Fibroblast of pulmonary artery (primary cell): Measurements from ENCODE around the gene JOSD2.

Source experiments
- DNase-seq: peaks from one replicate; pipeline ENCODE4 v3.0.0-alpha.2; 2010; ENCODE audit warnings: low read depth
- H3K4me3 ChIP-seq: replicated peaks from 2 replicates; pipeline ENCODE4 v1.5.1; 2011; ENCODE audit warnings: low read depth, mild to moderate bottlenecking, control low read depth, low read length, moderate library complexity
- TF ChIP-seq, protein P1 (sequence below): IDR thresholded peaks from 2 replicates; pipeline ENCODE4 v1.5.1; 2011; ENCODE audit warnings: mild to moderate bottlenecking, control low read depth, low read length, inconsistent platforms; ENCODE audit errors: missing control alignments

Gene JOSD2

GRCh38 chr19:50519006-50519575, 8.1 kb upstream of the JOSD2 start:
- no peak for DNase-seq
- H3K4me3 ChIP-seq = no peak overlapping the region
- TF ChIP-seq, protein P1, sequence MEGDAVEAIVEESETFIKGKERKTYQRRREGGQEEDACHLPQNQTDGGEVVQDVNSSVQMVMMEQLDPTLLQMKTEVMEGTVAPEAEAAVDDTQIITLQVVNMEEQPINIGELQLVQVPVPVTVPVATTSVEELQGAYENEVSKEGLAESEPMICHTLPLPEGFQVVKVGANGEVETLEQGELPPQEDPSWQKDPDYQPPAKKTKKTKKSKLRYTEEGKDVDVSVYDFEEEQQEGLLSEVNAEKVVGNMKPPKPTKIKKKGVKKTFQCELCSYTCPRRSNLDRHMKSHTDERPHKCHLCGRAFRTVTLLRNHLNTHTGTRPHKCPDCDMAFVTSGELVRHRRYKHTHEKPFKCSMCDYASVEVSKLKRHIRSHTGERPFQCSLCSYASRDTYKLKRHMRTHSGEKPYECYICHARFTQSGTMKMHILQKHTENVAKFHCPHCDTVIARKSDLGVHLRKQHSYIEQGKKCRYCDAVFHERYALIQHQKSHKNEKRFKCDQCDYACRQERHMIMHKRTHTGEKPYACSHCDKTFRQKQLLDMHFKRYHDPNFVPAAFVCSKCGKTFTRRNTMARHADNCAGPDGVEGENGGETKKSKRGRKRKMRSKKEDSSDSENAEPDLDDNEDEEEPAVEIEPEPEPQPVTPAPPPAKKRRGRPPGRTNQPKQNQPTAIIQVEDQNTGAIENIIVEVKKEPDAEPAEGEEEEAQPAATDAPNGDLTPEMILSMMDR = no peak

DNA sequence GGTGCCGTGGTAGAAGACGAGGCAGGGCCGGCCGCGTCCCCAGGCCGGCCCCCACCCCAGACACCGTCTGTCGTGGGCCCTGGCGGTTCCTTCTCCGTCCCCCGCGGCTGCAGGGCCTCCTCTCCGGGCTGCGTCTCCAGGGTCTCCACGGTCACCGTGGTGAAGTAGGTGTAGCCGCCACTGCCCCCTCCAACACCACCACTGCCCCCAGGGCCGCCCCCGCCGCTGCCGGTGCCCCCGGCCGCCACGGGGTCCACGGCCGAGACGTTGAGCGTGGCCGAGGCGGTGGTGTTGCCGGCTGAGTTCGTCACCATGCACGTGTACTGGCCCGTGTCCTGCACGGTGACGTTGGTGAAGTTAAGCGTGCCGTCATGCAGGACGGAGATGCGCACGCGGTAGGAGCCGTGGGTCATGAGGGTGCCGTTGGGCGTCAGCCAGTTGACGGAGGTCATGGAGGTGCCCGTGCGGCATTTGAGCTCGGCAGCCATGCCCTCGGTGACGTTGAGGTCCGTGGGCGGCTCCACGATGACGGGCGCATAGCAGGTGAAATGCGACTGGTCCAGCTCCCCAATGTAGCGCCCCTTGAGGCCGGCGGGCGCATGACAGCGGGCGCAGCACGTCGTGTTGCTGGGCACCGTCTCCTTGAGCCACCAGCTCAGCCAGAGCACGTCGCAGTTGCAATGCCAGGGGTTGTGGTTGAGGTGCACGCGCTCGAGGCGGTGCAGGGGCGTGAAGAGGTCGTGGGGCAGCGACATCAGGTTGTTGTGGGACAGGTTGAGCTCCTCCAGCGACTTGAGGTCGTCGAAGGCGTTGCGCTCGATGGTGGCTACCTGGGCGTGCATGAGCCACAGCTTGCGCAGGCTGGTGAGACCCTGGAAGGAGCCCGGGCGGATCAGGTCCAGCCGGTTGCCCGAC, 7.4 kb upstream of the JOSD2 start:
- no peak overlapping the region for H3K4me3 ChIP-seq
- TF ChIP-seq, protein P1 = no peak
- no peak for DNase-seq

GRCh38 chr19:50517704-50518075, 6.7 kb upstream of the JOSD2 start:
- TF ChIP-seq, protein P1 = no peak
- DNase-seq = no peak
- no peak overlapping the region for H3K4me3 ChIP-seq

DNA sequence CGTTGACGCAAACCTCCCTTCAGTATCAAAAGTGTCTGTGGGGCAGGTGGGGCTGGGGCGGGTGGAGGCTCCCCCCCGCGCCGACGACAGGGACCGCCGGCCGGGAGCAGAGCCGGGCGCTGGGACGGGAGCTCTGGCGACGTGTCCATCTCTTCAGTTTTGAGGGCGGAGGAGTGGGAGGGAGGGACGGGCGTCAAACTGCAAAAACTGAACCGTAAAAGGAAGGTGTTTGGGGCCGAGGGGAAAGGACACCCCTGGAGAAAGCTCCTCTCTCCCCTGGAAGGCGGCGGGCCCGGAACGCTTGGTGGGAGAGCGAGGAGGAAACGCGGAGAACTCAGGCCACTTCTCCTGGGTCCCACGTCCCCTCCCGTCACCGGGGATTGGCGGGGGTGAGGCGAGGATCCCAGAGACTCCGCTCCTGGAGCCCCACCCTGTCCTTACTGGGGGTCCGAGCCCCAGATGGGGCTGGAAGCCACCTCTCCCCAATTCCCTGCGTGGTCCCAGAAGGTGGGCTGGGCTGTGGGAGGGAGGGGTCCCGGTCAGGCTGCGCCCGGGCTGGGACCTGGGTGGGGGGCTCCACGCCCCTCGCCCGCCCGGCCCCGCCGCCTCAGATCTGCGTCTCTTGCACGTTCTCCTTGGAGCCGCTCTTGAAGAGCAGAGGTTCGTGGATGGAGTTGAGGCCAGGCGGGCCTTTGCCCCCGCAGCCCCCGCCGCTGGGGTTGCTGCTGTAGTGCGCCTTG, 6.1 kb upstream of the JOSD2 start:
- TF ChIP-seq, protein P1 = no peak
- no peak for DNase-seq
- no peak overlapping the region for H3K4me3 ChIP-seq

DNA sequence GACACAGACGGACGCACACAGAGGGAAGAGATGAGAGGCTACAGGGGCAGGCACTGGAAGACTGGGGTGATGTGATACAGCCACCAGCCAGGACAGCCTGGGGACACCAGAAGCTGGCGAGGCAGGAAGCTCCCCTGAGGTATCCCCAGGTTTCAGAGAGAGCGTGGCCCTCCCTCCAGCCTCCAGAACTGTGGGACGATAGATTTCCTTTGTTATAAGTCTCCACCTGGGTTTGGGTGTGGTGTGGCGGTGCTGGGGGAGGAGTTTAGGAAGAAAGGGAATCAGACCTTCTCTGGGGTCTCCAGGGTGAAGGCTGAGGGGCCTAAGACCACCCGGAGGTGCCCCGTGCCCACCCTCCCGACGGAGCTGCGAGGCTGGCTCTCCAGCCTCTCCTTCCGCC, 5.5 kb upstream of the JOSD2 start:
- no peak for DNase-seq
- no peak overlapping the region for H3K4me3 ChIP-seq
- TF ChIP-seq, protein P1 = no peak

DNA sequence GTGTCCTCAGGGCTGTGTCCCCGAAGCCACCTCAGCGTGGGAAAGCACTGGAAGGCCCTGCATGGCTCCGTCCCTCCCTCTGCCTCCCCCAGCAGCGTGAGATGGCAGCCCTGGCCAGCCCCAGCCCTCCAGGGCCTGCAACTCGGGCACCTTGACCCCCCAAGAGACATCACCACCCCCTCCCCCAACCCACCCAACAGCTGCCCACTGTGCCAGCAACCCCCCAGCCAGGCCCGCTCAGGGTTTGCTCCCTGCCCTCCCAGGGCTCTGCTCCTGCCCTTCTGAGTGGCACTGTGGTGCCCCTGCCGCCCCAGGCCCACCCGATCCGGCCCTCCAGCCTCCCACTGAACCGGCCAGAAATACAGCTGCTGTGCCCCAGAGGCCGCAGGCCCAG, 4.2 kb upstream of the JOSD2 start:
- no peak for DNase-seq
- H3K4me3 ChIP-seq = no peak overlapping the region
- TF ChIP-seq, protein P1 = no peak
